A204.1 (cell line): ENCODE results near the gene TFPI.
"Not testable (repeated sequence)": the region's sequence is repeated elsewhere in the genome, so short reads cannot be mapped to it uniquely, and the experiment has no call there.

Experiments
- FAIRE-seq: peaks from 2 replicates; lab custom pipeline; 2012; peaks lifted over from hg19 to GRCh38; lab: Jason Lieb, UNC

TFPI gene

DNA sequence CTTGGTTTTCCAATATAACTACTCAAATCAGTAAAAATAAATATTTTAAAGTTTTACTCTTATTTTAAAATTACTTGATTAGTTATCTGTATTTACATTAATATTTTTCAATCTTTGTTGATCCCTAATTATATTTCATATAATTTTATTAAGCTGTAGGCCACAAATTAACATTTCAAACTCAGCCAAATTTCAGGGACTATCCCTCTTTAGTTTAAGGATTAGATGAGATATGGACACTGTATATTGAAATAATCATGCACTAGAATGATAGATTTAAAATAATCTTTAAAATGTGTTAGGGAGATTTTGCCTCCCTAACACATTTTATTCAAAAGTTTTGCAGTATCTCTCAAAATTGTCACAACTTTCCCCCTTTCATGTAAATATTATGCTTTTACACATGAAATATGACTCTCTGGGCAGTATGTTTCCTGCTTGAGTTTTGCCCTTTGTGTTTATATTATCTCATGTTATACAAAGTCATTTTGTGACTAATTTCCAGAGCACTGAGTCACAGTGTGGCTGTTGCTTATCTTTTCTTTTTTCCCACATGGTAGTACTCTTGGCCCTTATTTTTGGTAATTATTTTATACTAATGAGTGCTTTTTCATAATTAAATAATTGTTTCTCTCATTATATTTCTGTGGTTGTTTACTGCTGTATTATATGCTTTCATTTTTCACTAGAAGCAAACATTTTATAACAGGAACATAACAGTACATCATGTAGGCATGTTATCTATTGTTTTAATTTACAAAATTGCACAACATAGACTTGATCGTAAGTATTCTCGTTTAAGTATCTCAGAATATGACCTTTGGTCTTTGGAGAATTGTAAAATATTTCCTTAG, 1.2 kb downstream of the TFPI start:
- FAIRE-seq = peak; percentile 73

DNA sequence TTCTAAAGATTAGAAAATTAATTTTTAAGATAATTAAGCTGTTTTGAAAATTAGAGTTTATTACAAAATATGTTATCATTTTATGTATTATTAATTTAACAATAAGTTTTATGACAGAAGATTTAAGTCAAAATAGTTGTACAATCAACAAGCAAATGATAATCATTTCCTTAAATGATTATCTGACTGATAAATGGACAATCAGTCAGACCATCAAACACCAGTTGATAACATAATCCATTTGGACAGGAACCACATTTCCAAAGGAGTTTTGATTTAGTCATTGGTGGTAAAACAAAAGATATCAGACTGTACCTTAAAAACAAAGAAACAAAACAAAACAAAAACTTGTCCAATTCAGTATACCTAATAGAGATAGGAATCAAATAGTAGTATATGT, 1.9 kb downstream of the TFPI start:
- peak; percentile 40 for FAIRE-seq

GRCh38 chr2:187550857-187551256, 3.4 kb downstream of the TFPI start:
- no peak for FAIRE-seq

GRCh38 chr2:187549951-187550555, 4.2 kb downstream of the TFPI start:
- FAIRE-seq = no peak

GRCh38 chr2:187549193-187549592, 5.0 kb downstream of the TFPI start:
- no peak for FAIRE-seq

DNA sequence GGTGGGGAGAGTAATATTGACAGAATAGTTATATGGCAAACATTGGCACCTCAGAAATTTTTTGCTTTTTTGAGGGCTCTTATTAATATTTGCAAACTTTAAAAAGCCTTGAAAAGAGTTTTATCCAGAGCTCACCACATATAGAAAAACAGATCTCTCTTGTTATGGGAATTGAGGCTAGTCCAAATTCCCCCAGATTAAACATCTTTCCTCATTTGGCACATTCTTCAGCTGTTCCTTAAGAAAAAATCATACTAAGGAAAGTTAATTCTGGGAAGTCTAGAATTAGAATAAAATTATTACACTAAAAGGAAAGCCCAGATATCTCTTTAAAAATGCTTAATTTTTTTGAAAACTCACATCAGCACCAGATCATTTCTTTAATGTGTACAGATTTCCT, 5.6 kb downstream of the TFPI start:
- FAIRE-seq = no peak

GRCh38 chr2:187547353-187547979, 6.8 kb downstream of the TFPI start:
- FAIRE-seq = no peak

DNA sequence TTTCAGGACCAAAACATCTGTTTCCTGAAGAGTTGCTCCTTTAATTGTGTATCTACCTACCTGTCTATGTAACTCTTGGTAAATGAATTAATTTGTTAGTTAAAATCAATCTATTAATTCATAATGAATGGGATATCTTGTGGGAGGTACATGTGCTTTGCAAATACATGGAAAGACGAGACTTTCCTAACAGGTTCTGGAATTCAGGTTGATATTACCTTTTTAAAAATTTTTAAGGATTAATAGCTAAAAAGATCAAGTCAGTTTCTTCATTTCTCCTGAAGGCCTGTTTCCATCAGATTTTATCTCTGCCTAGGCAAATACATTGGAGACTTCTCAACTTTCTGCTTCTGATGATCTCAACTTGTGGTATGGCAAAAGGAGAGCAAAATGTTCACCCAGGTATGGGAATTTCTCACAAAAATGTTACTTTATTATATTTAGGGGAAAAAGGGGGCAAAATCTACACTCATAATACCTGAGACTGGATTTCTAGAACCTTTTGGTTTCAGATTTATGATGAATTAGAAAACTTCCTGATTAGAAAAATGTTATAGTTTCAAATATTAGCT, 7.4 kb downstream of the TFPI start:
- FAIRE-seq = no peak

GRCh38 chr2:187545238-187545751, 8.9 kb downstream of the TFPI start:
- FAIRE-seq = peak; percentile 96

GRCh38 chr2:187544371-187545080, 9.7 kb downstream of the TFPI start:
- FAIRE-seq = no peak

GRCh38 chr2:187543488-187543887, 10.7 kb downstream of the TFPI start:
- no peak for FAIRE-seq

DNA sequence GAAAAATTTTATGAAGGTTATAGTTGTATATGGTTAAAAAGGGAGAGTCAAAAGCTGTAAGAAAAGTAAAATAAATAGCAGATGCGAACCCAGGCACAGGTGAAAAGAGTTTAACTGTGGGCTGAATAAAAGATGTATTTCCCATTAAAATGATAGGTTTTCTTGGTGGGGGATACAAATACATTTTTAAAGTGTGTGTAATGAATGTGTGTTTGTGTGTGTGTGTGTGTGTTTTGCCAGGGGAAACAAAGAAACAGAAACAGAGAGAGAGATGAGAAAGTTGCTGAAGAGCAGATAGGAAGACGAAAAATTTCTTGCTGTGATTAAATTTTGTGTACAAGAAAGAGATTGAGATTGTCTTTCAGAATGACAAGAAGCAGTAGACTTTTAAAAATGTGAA, 12.1 kb downstream of the TFPI start:
- FAIRE-seq = no peak

- no peak for FAIRE-seq
These were observed 12.8 kb downstream of the TFPI start for GRCh38 chr2:187541086-187542085.

GRCh38 chr2:187538222-187538621, 16.0 kb downstream of the TFPI start:
- FAIRE-seq = not testable (repeated sequence)

DNA sequence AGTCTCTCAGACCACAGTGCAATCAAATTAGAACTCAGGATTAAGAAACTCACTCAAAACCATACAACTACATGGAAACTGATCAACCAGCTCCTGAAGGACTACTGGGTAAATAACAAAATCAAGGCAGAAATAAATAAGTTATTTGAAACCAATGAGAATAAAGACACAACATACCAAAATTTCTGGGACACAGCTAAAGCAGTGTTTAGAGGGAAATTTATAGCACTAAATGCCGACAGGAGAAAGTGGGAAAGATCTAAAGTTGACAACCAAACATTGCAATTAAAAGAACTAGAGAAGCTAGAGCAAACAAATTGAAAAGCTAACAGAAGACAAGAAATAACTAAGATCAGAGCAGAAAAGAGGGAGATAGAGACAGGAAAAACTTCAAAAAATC, 18.9 kb downstream of the TFPI start:
- FAIRE-seq = not testable (repeated sequence)

GRCh38 chr2:187532333-187533120, 21.7 kb downstream of the TFPI start:
- FAIRE-seq = no peak

DNA sequence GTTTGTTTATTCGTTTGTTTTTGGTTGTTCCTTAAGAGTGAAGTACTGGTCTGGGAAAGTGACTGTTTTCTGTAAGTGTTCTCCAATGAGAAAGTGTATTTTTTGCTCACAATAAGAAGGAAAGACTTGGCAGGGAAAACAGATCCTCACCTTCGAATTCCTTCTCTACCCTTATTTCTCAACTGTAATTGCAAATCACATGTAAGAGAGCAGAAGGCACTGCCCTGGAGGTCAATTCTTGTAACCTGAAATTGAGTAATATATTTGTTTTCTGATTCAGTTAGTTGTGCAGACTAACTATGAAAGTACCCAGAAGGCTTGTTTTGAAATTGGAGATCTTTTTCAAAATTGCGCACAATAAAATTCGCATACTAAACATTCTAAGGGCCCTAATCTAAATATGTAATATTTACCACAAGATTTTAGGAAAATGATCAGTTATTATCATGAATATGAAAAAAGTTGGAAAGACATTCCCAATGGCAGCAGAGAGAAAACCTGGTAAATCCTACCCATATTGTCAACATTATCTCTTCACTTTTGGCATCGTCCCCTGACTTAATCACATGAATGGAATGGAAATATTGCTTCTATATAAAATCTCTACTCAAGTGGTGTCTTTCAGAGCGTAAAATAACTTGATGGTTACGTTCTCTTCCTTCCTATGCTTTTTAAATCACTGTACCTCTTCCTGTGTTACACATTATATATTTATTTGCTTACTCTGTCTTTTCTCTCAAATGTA, 24.1 kb downstream of the TFPI start:
- no peak for FAIRE-seq

DNA sequence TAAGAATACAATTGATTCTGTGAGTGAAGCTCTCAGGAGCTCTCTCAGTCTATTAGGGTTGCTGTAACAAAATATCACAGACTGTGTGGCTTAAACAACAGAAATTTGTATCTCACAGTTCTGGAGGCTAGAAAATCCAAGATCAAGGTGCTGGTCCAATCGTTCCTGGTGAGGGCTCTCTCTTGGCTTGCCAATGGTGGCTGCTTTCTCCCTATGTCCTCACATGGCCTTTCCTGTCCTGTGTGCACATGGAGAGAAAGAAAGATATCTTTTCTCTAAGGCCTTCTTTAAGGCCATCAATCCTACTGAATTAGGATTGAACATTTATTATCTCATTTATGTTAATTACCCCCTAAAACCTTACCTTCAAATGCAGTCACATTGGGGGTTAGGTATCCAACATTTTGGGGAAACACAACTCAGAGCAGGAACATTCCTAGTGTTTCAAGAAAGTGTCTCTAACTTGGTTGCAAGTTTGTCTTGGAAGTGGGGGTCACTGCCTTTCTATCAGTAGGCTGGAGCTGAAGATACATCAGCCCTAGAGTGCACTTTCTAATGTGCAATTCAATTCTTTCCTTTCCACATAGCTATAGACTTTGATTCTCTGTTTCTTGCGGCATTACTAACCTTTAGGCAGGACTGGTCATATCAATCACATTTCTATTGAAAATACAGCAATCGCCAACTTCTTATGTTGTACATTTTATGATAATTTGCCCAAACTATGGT, 24.8 kb downstream of the TFPI start:
- FAIRE-seq = no peak

DNA sequence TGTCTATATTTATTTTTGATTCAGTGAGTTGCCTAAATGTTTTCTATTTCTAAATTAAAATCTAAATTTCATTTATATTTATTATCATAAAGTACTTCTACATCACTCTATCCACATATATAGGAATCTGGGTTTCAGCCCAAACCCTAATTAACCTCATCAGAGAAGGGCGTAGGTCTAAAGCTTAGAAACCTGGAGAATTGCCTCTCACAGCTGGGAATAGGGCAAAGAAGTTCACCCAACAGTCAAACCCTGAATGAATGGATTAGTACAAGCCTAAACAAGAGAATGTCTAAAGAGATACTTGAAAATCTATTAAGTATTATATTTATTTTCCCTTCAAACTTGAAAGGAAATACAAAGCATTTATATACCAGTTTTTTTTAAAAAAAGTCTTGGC, 26.2 kb downstream of the TFPI start:
- FAIRE-seq = no peak
